ENCODE results near the gene SIGLEC14. TPM values are rescaled to one million over a fixed set of nuclear protein-coding genes. Genes with fewer than 3 reads are reported as not detected.

SIGLEC14 gene
- total and polyA plus RNA-seq, 2 experiments from 2014 or later = not detected

GRCh38 chr19:51695702-51696315 lies 49.2 kb upstream of the SIGLEC14 start (continued):
- TF ChIP-seq, protein P1, sequence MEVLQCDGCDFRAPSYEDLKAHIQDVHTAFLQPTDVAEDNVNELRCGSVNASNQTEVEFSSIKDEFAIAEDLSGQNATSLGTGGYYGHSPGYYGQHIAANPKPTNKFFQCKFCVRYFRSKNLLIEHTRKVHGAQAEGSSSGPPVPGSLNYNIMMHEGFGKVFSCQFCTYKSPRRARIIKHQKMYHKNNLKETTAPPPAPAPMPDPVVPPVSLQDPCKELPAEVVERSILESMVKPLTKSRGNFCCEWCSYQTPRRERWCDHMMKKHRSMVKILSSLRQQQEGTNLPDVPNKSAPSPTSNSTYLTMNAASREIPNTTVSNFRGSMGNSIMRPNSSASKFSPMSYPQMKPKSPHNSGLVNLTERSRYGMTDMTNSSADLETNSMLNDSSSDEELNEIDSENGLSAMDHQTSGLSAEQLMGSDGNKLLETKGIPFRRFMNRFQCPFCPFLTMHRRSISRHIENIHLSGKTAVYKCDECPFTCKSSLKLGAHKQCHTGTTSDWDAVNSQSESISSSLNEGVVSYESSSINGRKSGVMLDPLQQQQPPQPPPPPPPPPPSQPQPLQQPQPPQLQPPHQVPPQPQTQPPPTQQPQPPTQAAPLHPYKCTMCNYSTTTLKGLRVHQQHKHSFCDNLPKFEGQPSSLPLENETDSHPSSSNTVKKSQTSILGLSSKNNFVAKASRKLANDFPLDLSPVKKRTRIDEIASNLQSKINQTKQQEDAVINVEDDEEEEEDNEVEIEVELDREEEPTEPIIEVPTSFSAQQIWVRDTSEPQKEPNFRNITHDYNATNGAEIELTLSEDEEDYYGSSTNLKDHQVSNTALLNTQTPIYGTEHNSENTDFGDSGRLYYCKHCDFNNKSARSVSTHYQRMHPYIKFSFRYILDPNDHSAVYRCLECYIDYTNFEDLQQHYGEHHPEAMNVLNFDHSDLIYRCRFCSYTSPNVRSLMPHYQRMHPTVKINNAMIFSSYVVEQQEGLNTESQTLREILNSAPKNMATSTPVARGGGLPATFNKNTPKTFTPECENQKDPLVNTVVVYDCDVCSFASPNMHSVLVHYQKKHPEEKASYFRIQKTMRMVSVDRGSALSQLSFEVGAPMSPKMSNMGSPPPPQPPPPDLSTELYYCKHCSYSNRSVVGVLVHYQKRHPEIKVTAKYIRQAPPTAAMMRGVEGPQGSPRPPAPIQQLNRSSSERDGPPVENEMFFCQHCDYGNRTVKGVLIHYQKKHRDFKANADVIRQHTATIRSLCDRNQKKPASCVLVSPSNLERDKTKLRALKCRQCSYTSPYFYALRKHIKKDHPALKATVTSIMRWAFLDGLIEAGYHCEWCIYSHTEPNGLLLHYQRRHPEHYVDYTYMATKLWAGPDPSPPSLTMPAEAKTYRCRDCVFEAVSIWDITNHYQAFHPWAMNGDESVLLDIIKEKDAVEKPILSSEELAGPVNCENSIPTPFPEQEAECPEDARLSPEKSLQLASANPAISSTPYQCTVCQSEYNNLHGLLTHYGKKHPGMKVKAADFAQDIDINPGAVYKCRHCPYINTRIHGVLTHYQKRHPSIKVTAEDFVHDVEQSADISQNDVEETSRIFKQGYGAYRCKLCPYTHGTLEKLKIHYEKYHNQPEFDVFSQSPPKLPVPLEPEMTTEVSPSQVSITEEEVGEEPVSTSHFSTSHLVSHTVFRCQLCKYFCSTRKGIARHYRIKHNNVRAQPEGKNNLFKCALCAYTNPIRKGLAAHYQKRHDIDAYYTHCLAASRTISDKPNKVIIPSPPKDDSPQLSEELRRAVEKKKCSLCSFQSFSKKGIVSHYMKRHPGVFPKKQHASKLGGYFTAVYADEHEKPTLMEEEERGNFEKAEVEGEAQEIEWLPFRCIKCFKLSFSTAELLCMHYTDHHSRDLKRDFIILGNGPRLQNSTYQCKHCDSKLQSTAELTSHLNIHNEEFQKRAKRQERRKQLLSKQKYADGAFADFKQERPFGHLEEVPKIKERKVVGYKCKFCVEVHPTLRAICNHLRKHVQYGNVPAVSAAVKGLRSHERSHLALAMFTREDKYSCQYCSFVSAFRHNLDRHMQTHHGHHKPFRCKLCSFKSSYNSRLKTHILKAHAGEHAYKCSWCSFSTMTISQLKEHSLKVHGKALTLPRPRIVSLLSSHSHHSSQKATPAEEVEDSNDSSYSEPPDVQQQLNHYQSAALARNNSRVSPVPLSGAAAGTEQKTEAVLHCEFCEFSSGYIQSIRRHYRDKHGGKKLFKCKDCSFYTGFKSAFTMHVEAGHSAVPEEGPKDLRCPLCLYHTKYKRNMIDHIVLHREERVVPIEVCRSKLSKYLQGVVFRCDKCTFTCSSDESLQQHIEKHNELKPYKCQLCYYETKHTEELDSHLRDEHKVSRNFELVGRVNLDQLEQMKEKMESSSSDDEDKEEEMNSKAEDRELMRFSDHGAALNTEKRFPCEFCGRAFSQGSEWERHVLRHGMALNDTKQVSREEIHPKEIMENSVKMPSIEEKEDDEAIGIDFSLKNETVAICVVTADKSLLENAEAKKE (CRISPR knock-in tag; IDR thresholded peaks at IDR 0.05) = no peak
- TF ChIP-seq ETS1 (IDR thresholded peaks at IDR 0.05) (no peak), EZH2phosphoT487 (IDR thresholded peaks at IDR 0.05; ENCODE audit: unreplicated experiment) (no peak), STAT1 (IDR thresholded peaks at IDR 0.05; ENCODE audit: unreplicated experiment) (no peak), CREB1 (CRISPR knock-in tag; IDR thresholded peaks at IDR 0.05; ENCODE audit: low read depth) (no peak)

DNA sequence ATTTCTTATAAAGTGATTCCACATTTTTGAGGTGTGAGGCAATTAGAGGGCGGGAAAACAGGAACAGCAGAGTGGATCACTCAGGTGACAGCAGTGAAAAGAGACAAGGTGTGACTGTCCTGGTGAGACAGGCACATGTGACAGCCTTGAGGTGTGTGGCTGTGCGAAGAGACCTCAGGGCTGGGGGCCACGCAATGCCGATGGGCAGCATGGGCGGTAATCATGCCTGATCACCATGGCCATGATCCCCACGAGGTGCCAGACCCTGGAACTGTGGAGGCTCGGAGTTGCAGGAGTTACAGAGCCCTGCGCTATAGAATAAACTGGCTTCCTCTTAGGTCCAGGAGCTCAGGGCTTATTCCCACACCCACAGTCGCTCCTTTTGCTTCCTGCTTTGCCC lies 48.5 kb upstream of the SIGLEC14 start:
- Histone ChIP-seq H3K4me3 (no peak overlapping the region), H2AFZ (no peak overlapping the region), H3F3A (replicated peaks; ENCODE audit: low read depth) (no peaks in the 10 kb centered on the region), H3K4me2 (no peak overlapping the region), H3K79me2 (replicated peaks; ENCODE audit: insufficient read depth) (peaks cover 15% of the 10 kb centered on the region; the same call in 1 of the 2 replicates), H4K20me1 (replicated peaks; ENCODE audit: insufficient read depth) (no peaks in the 10 kb centered on the region; the same call in 1 of the 2 replicates), H3K4me1 (ENCODE audit: insufficient read depth) (peaks cover 6% of the 10 kb centered on the region; the same call in 1 of the 2 replicates), H3K27ac (ENCODE audit: low read depth) (no peak overlapping the region), H3K9me2 (ENCODE audit: insufficient read depth) (no peaks in the 10 kb centered on the region), H3K36me3 (ENCODE audit: insufficient read depth) (no peaks in the 10 kb centered on the region), H3K27me3 (ENCODE audit: insufficient read depth) (no peaks in the 10 kb centered on the region)
- DNase-seq (ENCODE audit: low spot score) (no peak), ATAC-seq (no peak)
- H3K4me3 Mint-ChIP-seq = no peak overlapping the region; the same call in 2 of the 3 replicates
- H3K27ac Mint-ChIP-seq = no peak overlapping the region
- peaks cover 35% of the 10 kb centered on the region; the same call in 2 of the 3 replicates for H3K36me3 Mint-ChIP-seq (ENCODE audit: low read depth)
- peaks cover 25% of the 10 kb centered on the region for H3K4me1 Mint-ChIP-seq
- peaks cover 11% of the 10 kb centered on the region for H3K27me3 Mint-ChIP-seq (ENCODE audit: insufficient read depth, low read depth, poor library complexity)
- H3K9me3 Mint-ChIP-seq = no peaks in the 10 kb centered on the region; the same call in none of the 3 replicates
- no peak for TF ChIP-seq POLR2AphosphoS5 (IDR thresholded peaks at IDR 0.05; ENCODE audit: low read depth)
- no peak for TF ChIP-seq EZH2 (IDR thresholded peaks at IDR 0.05; ENCODE audit: low read depth, unreplicated experiment)
- no peak for TF ChIP-seq ZNF114 (CRISPR knock-in tag; IDR thresholded peaks at IDR 0.05)
- TF ChIP-seq REST (IDR thresholded peaks at IDR 0.05; ENCODE audit: unreplicated experiment) = no peak
- no peak for TF ChIP-seq CTCF (conservative IDR thresholded peaks at IDR 0.05; ENCODE audit: low read depth in 2 of 2)
- no peak for TF ChIP-seq NANOG (IDR thresholded peaks at IDR 0.05; ENCODE audit: borderline replicate concordance)
- no peak for TF ChIP-seq EZH2phosphoT487 (IDR thresholded peaks at IDR 0.05; ENCODE audit: unreplicated experiment)

All from GM23338 (cell line).